ENCODE results near the gene PTTG1IP2.

DNA sequence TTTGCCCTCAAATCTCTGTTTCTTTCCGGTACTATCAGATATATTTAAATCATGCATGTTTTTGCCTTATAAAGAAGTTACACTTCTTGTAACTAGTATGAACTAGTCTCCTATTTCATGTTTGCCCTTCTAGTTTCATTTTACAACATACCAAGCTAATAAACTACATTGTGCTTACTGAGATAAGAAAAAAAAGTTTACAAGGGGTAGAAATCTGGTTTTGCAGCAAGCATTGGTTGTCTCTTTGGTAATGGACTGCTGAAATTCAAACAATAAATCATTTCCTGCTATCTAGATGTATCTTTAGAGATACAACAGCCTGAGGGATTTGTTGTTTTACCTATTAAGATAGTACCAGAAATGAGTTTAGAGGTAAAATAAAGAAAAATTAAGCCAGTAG is 18.8 kb downstream of the PTTG1IP2 start:
- TF ChIP-seq, protein P1, sequence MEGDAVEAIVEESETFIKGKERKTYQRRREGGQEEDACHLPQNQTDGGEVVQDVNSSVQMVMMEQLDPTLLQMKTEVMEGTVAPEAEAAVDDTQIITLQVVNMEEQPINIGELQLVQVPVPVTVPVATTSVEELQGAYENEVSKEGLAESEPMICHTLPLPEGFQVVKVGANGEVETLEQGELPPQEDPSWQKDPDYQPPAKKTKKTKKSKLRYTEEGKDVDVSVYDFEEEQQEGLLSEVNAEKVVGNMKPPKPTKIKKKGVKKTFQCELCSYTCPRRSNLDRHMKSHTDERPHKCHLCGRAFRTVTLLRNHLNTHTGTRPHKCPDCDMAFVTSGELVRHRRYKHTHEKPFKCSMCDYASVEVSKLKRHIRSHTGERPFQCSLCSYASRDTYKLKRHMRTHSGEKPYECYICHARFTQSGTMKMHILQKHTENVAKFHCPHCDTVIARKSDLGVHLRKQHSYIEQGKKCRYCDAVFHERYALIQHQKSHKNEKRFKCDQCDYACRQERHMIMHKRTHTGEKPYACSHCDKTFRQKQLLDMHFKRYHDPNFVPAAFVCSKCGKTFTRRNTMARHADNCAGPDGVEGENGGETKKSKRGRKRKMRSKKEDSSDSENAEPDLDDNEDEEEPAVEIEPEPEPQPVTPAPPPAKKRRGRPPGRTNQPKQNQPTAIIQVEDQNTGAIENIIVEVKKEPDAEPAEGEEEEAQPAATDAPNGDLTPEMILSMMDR (IDR thresholded peaks at IDR 0.05): no peak
- TF ChIP-seq POLR2A (IDR thresholded peaks at IDR 0.05): no peak

Measured in tibial nerve (tissue), 3 donors.